NT2/D1 (cell line): Measurements from ENCODE around the gene DGKH.

ENCODE experiments used
- SUZ12 ChIP-seq: IDR thresholded peaks from 2 replicates; pipeline ENCODE4 v1.6.1; 2011; ENCODE audit not compliant: insufficient read length, insufficient read depth; ENCODE audit errors: extremely low read depth
- YY1 ChIP-seq: IDR thresholded peaks from 2 replicates; pipeline ENCODE4 v1.6.1; 2011; ENCODE audit not compliant: insufficient read length, insufficient read depth
- ZNF274 ChIP-seq: IDR thresholded peaks from 2 replicates; pipeline ENCODE4 v1.6.1; 2011; ENCODE audit warnings: mild to moderate bottlenecking, low read depth, low read length

DNA sequence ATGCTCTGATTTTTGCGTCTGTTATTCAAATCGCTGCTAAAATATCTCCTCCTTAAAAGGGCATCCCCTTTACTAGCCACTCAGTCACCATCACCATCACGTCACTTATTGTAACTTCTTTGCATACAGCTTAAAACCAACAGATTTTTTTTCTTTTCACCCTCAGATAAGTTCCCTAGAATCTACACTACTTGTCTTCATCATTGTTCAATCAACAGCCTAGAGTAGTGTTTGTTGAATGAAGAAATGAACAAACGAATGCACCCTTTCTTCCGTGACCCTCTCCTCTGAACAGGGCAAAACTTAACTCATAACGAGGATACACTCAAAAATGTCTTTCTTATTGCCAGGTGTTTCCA, 222.4 kb downstream of the DGKH start:
- TF ChIP-seq SUZ12 (no peak), YY1 (no peak), ZNF274 (no peak)
